ENCODE data around the gene CD47. TPM values are rescaled to one million over a fixed set of nuclear protein-coding genes. Genes with fewer than 3 reads are reported as not detected.

Gene CD47
- total RNA-seq, 1 experiment from 2014 or later, result 15.5 TPM

DNA sequence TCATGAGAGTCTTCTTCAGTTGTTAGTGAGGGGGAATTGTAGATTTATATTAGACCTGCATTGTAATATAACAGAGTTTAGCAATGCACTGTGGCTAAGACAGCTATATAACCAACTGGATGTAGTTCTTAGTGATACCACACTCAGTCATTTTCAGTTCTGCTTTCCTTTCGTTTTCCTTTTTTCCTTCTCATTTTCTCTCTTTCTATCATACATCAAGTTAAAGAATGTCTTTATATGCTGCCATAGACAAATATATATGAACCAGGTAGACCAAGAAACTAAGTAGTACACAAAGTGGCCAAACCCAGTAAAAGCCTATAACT lies 43.7 kb upstream of the CD47 start:
- H3K27ac Mint-ChIP-seq (ENCODE audit: unreplicated experiment), result no peak overlapping the region
- no peaks in the 10 kb centered on the region for H3K9me3 ChIP-seq
- 0 out of 2 replicates have a peak, but pooled peaks cover 3% of the 10 kb centered on the region for H3K4me1 ChIP-seq
- TF ChIP-seq, protein P1, sequence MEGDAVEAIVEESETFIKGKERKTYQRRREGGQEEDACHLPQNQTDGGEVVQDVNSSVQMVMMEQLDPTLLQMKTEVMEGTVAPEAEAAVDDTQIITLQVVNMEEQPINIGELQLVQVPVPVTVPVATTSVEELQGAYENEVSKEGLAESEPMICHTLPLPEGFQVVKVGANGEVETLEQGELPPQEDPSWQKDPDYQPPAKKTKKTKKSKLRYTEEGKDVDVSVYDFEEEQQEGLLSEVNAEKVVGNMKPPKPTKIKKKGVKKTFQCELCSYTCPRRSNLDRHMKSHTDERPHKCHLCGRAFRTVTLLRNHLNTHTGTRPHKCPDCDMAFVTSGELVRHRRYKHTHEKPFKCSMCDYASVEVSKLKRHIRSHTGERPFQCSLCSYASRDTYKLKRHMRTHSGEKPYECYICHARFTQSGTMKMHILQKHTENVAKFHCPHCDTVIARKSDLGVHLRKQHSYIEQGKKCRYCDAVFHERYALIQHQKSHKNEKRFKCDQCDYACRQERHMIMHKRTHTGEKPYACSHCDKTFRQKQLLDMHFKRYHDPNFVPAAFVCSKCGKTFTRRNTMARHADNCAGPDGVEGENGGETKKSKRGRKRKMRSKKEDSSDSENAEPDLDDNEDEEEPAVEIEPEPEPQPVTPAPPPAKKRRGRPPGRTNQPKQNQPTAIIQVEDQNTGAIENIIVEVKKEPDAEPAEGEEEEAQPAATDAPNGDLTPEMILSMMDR (IDR thresholded peaks at IDR 0.05; ENCODE audit: insufficient read depth in 1 of 2, low read depth in 1 of 2, low read length in 1 of 2, severe bottlenecking in 1 of 2, unreplicated experiment in 1 of 2), result no peak
- DNase-seq, result no peak
- no peaks in the 10 kb centered on the region for H3K36me3 ChIP-seq (ENCODE audit: control insufficient read depth, insufficient read depth, low read length)
- no peak overlapping the region for H3K4me3 Mint-ChIP-seq (ENCODE audit: unreplicated experiment)
- intact Hi-C loops (cut with micrococcal nuclease; ENCODE audit: unreplicated experiment), result no loop called here
- ChIA-PET POLR2A (no interaction called here), CTCF (no interaction called here)
- H3K4me1 Mint-ChIP-seq (ENCODE audit: low read depth, unreplicated experiment), result no peaks in the 10 kb centered on the region
- BruUV-seq (replicated peaks), result no TSS peak
- H3K9me3 Mint-ChIP-seq (ENCODE audit: unreplicated experiment), result no peaks in the 10 kb centered on the region
- no peaks in the 10 kb centered on the region for H3K27me3 ChIP-seq (replicated peaks; ENCODE audit: control insufficient read depth, insufficient read depth, low read length)
- no peaks in the 10 kb centered on the region for H3K36me3 Mint-ChIP-seq (ENCODE audit: insufficient read depth, unreplicated experiment)
- H3K4me3 ChIP-seq (ENCODE audit: low read depth, low read length), result no peak overlapping the region
- peaks cover 3% of the 10 kb centered on the region for H3K27me3 Mint-ChIP-seq (ENCODE audit: insufficient read depth, unreplicated experiment)

GRCh38 chr3:108133858-108134554 lies 43.2 kb upstream of the CD47 start:
- H3K9me3 Mint-ChIP-seq (ENCODE audit: unreplicated experiment), result no peaks in the 10 kb centered on the region
- Histone ChIP-seq H3K4me1 (0 out of 2 replicates have a peak, but pooled peaks cover 3% of the 10 kb centered on the region), H3K4me3 (ENCODE audit: low read depth, low read length) (no peak overlapping the region), H3K36me3 (ENCODE audit: control insufficient read depth, insufficient read depth, low read length) (no peaks in the 10 kb centered on the region), H3K27me3 (replicated peaks; ENCODE audit: control insufficient read depth, insufficient read depth, low read length) (no peaks in the 10 kb centered on the region), H3K9me3 (no peaks in the 10 kb centered on the region)
- TF ChIP-seq, protein P1 (IDR thresholded peaks at IDR 0.05; ENCODE audit: insufficient read depth in 1 of 2, low read depth in 1 of 2, low read length in 1 of 2, severe bottlenecking in 1 of 2, unreplicated experiment in 1 of 2), result no peak
- H3K27me3 Mint-ChIP-seq (ENCODE audit: insufficient read depth, unreplicated experiment), result peaks cover 4% of the 10 kb centered on the region
- ChIA-PET CTCF (no interaction called here), POLR2A (no interaction called here)
- no peak overlapping the region for H3K4me3 Mint-ChIP-seq (ENCODE audit: unreplicated experiment)
- DNase-seq, result no peak
- no peaks in the 10 kb centered on the region for H3K4me1 Mint-ChIP-seq (ENCODE audit: low read depth, unreplicated experiment)
- H3K36me3 Mint-ChIP-seq (ENCODE audit: insufficient read depth, unreplicated experiment), result no peaks in the 10 kb centered on the region
- no peak overlapping the region for H3K27ac Mint-ChIP-seq (ENCODE audit: unreplicated experiment)
- intact Hi-C loops (cut with micrococcal nuclease; ENCODE audit: unreplicated experiment), result no loop called here
- BruUV-seq (replicated peaks), result no TSS peak

DNA sequence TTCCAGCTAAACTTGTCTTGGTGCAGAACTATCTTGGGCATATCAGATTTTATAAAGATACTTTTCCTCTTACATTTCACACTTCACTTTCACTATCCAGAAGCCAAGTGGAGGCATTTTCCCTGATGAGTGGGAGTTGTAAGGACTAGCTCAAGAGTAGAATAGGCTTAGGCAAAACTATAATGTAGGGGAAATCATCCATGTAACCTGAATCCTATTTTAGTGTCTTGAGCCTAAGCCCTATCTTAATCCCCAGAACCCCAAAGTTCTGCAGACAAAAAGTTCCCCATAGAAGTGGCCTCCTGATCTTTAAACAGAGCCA lies 42.2 kb upstream of the CD47 start:
- H3K4me3 ChIP-seq (ENCODE audit: low read depth, low read length), result no peak overlapping the region

More for the DNA sequence above, 42.2 kb upstream of the CD47 start:
- DNase-seq, result no peak
- TF ChIP-seq, protein P1 (IDR thresholded peaks at IDR 0.05; ENCODE audit: insufficient read depth in 1 of 2, low read depth in 1 of 2, low read length in 1 of 2, severe bottlenecking in 1 of 2, unreplicated experiment in 1 of 2), result no peak
- H3K36me3 ChIP-seq (ENCODE audit: control insufficient read depth, insufficient read depth, low read length), result no peaks in the 10 kb centered on the region
- H3K27me3 Mint-ChIP-seq (ENCODE audit: insufficient read depth, unreplicated experiment), result peaks cover 4% of the 10 kb centered on the region
- H3K4me3 Mint-ChIP-seq (ENCODE audit: unreplicated experiment), result no peak overlapping the region
- intact Hi-C loops (cut with micrococcal nuclease; ENCODE audit: unreplicated experiment), result no loop called here
- no peak overlapping the region for H3K27ac Mint-ChIP-seq (ENCODE audit: unreplicated experiment)
- no peaks in the 10 kb centered on the region for H3K9me3 ChIP-seq
- no peaks in the 10 kb centered on the region for H3K36me3 Mint-ChIP-seq (ENCODE audit: insufficient read depth, unreplicated experiment)
- 0 out of 2 replicates have a peak, but pooled peaks cover 3% of the 10 kb centered on the region for H3K4me1 ChIP-seq
- no peaks in the 10 kb centered on the region for H3K27me3 ChIP-seq (replicated peaks; ENCODE audit: control insufficient read depth, insufficient read depth, low read length)
- no peaks in the 10 kb centered on the region for H3K9me3 Mint-ChIP-seq (ENCODE audit: unreplicated experiment)
- BruUV-seq (replicated peaks), result no TSS peak
- ChIA-PET CTCF (no interaction called here), POLR2A (no interaction called here)
- H3K4me1 Mint-ChIP-seq (ENCODE audit: low read depth, unreplicated experiment), result no peaks in the 10 kb centered on the region

Measured in Caco-2 (cell line).